Heart left ventricle (tissue), 13 donors: ENCODE data around the gene ZNF565.

Source experiments
- POLR2A ChIP-seq, 2 donors: fragments of 450-650 bp; IDR thresholded peaks; one replicate each; pipeline ENCODE4 v1.6.1; 2017; ENCODE audit warnings: antibody characterized with exemption in 2 of 2, mild to moderate bottlenecking in 2 of 2, moderate library complexity in 2 of 2
- TF ChIP-seq, protein P1 (sequence below), 12 donors: fragments of 200-600 bp; sonication (generic) in 4 of 12; IDR thresholded peaks; one replicate each; pipeline versions ENCODE4 v1.5.0 to v1.8.0; 2018 to 2022; ENCODE audit warnings: antibody characterized with exemption in 12 of 12, mild to moderate bottlenecking in 5 of 12
- donor health status: ischemic (EF 13 %, LVEDD 7.1; RV severe dilation, severe dysfunction).
- donor health status: DM: no; HTN: yes; CAD: no.
- donor health status: DM: no; HTN: no; CAD: no.
- donor health status: ischemic (EF 25% LVEDD 6.9; RV normal size, moderate dysfunction).
- donor health status: ischemic (EF 25% LVEDD 5.7; RV mildly dilated, moderate dysfunction).
- donor health status: ischemic (EF 35%, LVEDD 5.7; RV mildly dilated, moderate dysfunction).
- donor health status: nonischemic (EF 11% LVEDD 7.7; RV severe dilation, severe dysfunction).
- donor health status: DM: yes; HTN: yes; CAD: no.
- donor health status: PGD.
- donor health status: ischemic (EF 29% LVEDD 5.4; RV normal size, mild dysfunction).
- donor health status: nonischemic (EF 23%, LVEDD 6.1; RV moderate dilation, normal function).

DNA sequence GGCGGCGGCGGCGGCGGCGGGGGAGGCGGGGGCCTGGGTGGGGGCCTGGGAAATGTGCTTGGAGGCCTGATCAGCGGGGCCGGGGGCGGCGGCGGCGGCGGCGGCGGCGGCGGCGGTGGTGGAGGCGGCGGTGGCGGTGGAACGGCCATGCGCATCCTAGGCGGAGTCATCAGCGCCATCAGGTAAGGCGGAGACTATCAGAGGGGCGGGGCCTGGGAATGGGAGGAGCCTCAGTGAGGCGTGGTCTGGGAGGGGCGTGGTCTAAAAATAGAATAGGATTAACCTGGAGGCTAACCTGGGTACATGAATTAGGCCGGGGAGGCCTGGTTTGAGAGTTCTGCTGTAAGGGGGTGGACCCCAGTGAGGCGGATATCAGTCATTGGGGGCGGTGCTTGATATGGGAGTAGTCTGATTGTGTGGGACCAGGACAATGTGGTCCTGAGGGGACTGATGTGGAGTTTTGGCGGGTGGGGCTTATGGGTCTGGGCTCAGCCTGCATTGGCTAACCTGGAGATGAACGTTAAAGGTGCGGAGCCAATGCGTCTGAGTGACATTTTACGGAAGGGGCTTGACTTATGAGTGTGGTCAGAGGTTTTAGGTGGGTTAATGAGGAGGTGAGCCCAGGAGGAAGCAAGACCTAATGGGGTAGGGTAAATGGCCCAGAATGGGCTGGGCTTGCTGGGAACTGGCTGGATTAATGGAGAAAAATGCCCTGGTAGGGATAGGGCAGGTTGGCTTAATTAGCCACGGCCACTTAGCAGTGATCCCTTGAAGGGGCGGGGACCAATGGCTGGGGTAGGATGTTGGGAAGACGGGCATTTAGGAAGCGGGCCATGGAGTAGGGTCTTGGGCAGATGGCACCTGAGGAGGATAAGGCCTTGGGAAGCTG lies 73.2 kb downstream of the ZNF565 start:
- TF ChIP-seq, protein P1, sequence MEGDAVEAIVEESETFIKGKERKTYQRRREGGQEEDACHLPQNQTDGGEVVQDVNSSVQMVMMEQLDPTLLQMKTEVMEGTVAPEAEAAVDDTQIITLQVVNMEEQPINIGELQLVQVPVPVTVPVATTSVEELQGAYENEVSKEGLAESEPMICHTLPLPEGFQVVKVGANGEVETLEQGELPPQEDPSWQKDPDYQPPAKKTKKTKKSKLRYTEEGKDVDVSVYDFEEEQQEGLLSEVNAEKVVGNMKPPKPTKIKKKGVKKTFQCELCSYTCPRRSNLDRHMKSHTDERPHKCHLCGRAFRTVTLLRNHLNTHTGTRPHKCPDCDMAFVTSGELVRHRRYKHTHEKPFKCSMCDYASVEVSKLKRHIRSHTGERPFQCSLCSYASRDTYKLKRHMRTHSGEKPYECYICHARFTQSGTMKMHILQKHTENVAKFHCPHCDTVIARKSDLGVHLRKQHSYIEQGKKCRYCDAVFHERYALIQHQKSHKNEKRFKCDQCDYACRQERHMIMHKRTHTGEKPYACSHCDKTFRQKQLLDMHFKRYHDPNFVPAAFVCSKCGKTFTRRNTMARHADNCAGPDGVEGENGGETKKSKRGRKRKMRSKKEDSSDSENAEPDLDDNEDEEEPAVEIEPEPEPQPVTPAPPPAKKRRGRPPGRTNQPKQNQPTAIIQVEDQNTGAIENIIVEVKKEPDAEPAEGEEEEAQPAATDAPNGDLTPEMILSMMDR (IDR thresholded peaks at IDR 0.05): no peak
- TF ChIP-seq POLR2A (IDR thresholded peaks at IDR 0.05): peak; percentile 27 to 79
